ENCODE results near the gene CDH23.

GRCh38 chr10:71819441-71819861 lies 422.7 kb downstream of the CDH23 start:
- no peak for TF ChIP-seq SUZ12 (IDR thresholded peaks at IDR 0.05)
- TF ChIP-seq BHLHE40 (IDR thresholded peaks at IDR 0.05; ENCODE audit: borderline replicate concordance), result no peak
- TF ChIP-seq SP1 (IDR thresholded peaks at IDR 0.05), result no peak
- no peak for TF ChIP-seq L3MBTL2 (conservative IDR thresholded peaks at IDR 0.05)
- no peak for TF ChIP-seq PKNOX1 (IDR thresholded peaks at IDR 0.05)
- TF ChIP-seq HDGF (IDR thresholded peaks at IDR 0.05; ENCODE audit: borderline replicate concordance), result no peak
- no peak for TF ChIP-seq LEF1 (IDR thresholded peaks at IDR 0.05; ENCODE audit: borderline replicate concordance)
- TF ChIP-seq ARNT (IDR thresholded peaks at IDR 0.05), result no peak
- no peak for TF ChIP-seq FOXK2 (IDR thresholded peaks at IDR 0.05)

Data from HEK293T (cell line).